Lower leg skin (tissue), 3 donors: ENCODE results near the gene SMIM36.

Source experiments
- POLR2A ChIP-seq, 2 donors: fragments of 450-650 bp; IDR thresholded peaks; one replicate each; pipeline ENCODE4 v1.6.1; 2016 to 2017; ENCODE audit warnings: antibody characterized with exemption in 2 of 2, mild to moderate bottlenecking in 1 of 2, moderate library complexity in 1 of 2
- TF ChIP-seq, protein P1 (sequence below), 3 donors: fragments of 450-650 bp; IDR thresholded peaks; one replicate each; pipeline ENCODE4 v1.5.1; 2016; ENCODE audit warnings: antibody characterized with exemption in 3 of 3, mild to moderate bottlenecking in 3 of 3, moderate library complexity in 2 of 3

DNA sequence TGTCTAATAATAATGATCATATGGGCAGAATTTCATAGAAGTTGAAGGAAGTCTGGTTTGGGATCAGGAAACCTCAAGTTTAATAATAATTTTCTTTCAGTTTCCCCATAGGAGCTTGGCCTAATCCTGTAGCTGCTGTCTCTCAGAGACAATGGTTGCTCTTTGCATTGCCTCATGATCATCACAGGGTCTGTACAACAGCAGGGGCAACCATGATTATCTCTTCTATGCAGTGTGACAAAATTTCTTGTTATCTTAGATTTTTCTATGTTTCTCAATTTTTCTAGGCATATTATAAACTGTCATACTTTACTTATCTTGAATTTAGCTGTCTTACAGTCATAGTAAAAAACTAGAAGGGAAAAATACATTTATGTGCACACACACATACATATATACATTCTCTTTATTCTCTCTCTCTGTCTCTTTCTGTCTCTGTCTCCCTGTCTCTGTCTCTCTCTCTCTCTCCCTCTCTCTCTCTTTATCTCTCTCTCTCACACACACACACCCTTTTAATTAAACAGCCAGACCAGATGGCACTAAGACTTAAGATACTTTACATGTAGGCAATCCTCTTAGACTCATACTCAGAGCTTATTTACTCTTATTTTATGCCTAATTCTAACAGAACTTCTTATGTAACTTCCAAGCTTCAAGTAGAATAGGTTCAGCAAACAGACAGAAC lies 30.5 kb downstream of the SMIM36 start:
- TF ChIP-seq, protein P1, sequence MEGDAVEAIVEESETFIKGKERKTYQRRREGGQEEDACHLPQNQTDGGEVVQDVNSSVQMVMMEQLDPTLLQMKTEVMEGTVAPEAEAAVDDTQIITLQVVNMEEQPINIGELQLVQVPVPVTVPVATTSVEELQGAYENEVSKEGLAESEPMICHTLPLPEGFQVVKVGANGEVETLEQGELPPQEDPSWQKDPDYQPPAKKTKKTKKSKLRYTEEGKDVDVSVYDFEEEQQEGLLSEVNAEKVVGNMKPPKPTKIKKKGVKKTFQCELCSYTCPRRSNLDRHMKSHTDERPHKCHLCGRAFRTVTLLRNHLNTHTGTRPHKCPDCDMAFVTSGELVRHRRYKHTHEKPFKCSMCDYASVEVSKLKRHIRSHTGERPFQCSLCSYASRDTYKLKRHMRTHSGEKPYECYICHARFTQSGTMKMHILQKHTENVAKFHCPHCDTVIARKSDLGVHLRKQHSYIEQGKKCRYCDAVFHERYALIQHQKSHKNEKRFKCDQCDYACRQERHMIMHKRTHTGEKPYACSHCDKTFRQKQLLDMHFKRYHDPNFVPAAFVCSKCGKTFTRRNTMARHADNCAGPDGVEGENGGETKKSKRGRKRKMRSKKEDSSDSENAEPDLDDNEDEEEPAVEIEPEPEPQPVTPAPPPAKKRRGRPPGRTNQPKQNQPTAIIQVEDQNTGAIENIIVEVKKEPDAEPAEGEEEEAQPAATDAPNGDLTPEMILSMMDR (IDR thresholded peaks at IDR 0.05): no peak
- TF ChIP-seq POLR2A (IDR thresholded peaks at IDR 0.05): no peak
